Measurements from ENCODE around the gene EPN1.
"Not testable (repeated sequence)": the region's sequence is repeated elsewhere in the genome, so short reads cannot be mapped to it uniquely, and the experiment has no call there.

The EPN1 gene

DNA sequence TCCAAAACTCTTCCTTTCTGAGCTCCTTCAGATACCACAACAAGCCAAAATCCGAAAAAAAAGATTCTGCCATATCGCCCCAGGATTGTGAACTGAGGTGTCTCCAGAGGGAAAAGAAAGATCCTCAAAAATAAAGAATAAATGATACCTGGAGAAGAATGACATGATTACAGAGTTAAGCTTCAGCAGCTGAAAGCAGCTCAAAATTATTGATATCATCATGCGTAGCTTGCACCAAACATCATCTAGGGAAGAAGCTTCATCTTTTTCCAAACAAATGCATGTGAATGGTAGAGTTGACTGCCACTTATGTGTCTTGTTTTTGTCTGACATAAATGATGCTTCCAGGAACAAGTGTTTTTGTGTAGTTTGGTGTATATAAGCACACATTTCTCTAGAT is 63.3 kb downstream of the EPN1 start, which contains the start of gene NLRP9:
Gene NLRP9, minus strand, starts transcription at position 101 of the 400 bp plus-strand sequence. Its CDS starts 28 bp downstream, at position 73.
- no peak for DNase-seq

- no peak for DNase-seq
Observed at GRCh38 chr19:55750715-55751114, 75.7 kb downstream of the EPN1 start.

- DNase-seq = no peak
Observed at GRCh38 chr19:55753401-55753800, 78.4 kb downstream of the EPN1 start.

GRCh38 chr19:55756808-55757207 is 81.8 kb downstream of the EPN1 start:
- DNase-seq = not testable (repeated sequence)

DNA sequence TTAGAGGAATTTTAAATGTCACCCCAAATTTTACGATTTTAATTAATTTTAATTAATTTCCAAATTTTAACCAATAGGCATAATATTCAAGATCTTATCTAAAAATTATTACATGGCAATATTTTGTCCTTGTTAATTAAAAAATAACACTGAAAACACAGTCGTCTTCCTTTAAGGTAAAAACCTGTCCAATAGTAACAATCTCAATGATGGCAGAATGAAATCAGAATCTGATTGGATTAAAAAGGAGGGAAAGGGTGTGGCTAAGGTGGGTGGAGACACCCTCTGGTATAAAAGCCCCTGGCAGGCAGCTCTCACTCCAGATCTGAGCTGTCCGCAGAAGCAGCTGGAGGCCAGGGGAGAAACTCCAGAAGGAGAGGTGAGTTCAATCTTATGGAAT is 83.8 kb downstream of the EPN1 start, which contains the start of gene RFPL4A:
Gene RFPL4A, plus strand, starts transcription at position 301 of the 400 bp plus-strand sequence. CDS start 2,704 bp downstream, outside the sequence.
- not testable (repeated sequence) for DNase-seq

Data from femur (tissue), 1 donor.